Large intestine (tissue), 3 donors: ENCODE data around the gene RMND1. TPM values are rescaled to one million over a fixed set of nuclear protein-coding genes. Genes with fewer than 3 reads are reported as not detected.
A peak's percentile ranks its signal among the peaks of the same experiment; 100 is the strongest.

Experiments
- DNase-seq, 2 donors: peaks; one replicate each; pipeline versions ENCODE4 v3.0.0 to v3.0.0-alpha.2; 2013
- H3K27ac ChIP-seq: one replicate; pipeline ENCODE4 v1.5.1; 2013; ENCODE audit warnings: low read length
- H3K27me3 ChIP-seq: 2 replicates; pipeline ENCODE4 v1.6.1; 2013; ENCODE audit warnings: low read length; ENCODE audit not compliant: control insufficient read depth, insufficient read depth
- H3K36me3 ChIP-seq: 2 replicates; pipeline ENCODE4 v1.6.1; 2013; ENCODE audit warnings: low read length; ENCODE audit not compliant: control insufficient read depth, insufficient read depth
- H3K4me1 ChIP-seq: one replicate; pipeline ENCODE4 v1.6.1; 2013; ENCODE audit warnings: low read length; ENCODE audit not compliant: control insufficient read depth, insufficient read depth
- H3K4me3 ChIP-seq: one replicate; pipeline ENCODE4 v1.5.1; 2013; ENCODE audit warnings: low read length
- H3K9me3 ChIP-seq: one replicate; pipeline ENCODE4 v1.6.1; 2013; ENCODE audit warnings: mild to moderate bottlenecking, low read depth, low read length, moderate library complexity; ENCODE audit not compliant: control insufficient read depth
- WGBS: methylation state at CpG from one replicate; pipeline ENCODE4 v1.1.5; 2013; ENCODE audit warnings: low lambda C conversion rate; ENCODE audit not compliant: insufficient coverage; 5-methylcytosine and 5-hydroxymethylcytosine counted together
- polyA plus RNA-seq: library from polyadenylated mRNA; unstranded; fragments of 120-200 nt; gene quantifications from one replicate; pipeline ENCODE4 v1.2.1, GENCODE V29; 2013

The RMND1 gene
- polyA plus RNA-seq, 1 donor, result 41.2 TPM

GRCh38 chr6:151402228-151402627 is 49.7 kb downstream of the RMND1 start:
- no peaks in the 10 kb centered on the region for H3K4me1 ChIP-seq
- no peak for DNase-seq
- H3K27ac ChIP-seq, result no peak overlapping the region
- H3K27me3 ChIP-seq, result no peaks in the 10 kb centered on the region
- peaks cover 29% of the 10 kb centered on the region for H3K36me3 ChIP-seq
- no peaks in the 10 kb centered on the region for H3K9me3 ChIP-seq
- H3K4me3 ChIP-seq, result no peak overlapping the region
- no CpG with 5 or more reads among the region's 1 CpG for WGBS

DNA sequence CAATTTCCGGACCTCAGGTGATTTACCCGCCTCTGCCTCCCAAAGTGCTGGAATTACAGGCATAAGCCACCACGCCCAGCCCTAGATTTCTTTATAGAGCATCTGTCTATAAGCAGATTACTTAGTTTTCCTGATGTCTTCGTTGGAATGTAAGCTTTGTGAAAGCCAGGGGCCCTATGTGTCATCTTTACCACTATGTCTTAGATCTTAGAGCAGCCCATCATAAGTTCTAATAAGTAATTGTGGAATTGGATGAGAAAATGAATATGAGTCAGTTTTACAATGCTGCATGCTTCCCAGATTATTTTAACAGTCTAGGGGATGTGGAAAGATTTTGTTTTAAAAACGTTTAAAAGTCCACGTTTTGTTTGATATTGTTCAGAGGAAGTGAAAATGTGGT is 51.5 kb downstream of the RMND1 start:
- Histone ChIP-seq H3K36me3 (peaks cover 25% of the 10 kb centered on the region), H3K27ac (no peak overlapping the region), H3K4me1 (peaks cover under 1% of the 10 kb centered on the region), H3K9me3 (no peaks in the 10 kb centered on the region), H3K27me3 (no peaks in the 10 kb centered on the region), H3K4me3 (no peak overlapping the region)
- DNase-seq, result no peak
- 61% methylated on average over 3 of the region's 6 CpGs for WGBS

GRCh38 chr6:151399679-151400078 is 52.2 kb downstream of the RMND1 start:
- Histone ChIP-seq H3K36me3 (peaks cover 18% of the 10 kb centered on the region), H3K27me3 (no peaks in the 10 kb centered on the region), H3K27ac (no peak overlapping the region), H3K4me3 (no peak overlapping the region), H3K9me3 (no peaks in the 10 kb centered on the region), H3K4me1 (peaks cover 4% of the 10 kb centered on the region)
- DNase-seq, result no peak
- 70% methylated on average over 2 of the region's 3 CpGs for WGBS

- no peaks in the 10 kb centered on the region for H3K27me3 ChIP-seq
- DNase-seq, result no peak
- H3K27ac ChIP-seq, result peak overlapping the region; percentile 91
- 67% methylated on average over 1 of the region's 4 CpGs for WGBS
- H3K4me1 ChIP-seq, result peaks cover 31% of the 10 kb centered on the region
- no peak overlapping the region for H3K4me3 ChIP-seq
- no peaks in the 10 kb centered on the region for H3K9me3 ChIP-seq
- H3K36me3 ChIP-seq, result peaks cover 5% of the 10 kb centered on the region
Observed at GRCh38 chr6:151393410-151393809, 58.5 kb downstream of the RMND1 start.

DNA sequence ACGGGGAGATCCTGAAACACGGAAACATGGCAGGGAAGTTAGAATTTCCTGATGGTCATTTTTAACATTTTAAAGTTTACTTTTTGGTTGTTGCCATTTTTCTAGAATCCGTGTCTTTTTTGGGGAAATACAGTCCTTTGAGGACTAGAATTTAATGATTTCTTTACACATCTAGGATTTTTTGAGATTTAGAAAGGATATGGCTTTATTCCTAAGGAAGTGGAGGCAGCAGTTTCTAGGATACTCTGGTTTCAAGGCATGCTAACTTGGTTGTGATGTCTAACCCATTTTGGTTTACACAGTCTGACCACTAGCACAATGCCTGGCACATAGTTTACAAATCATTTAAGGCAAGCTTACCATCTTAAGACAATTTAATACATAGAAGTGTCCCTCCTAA is 59.5 kb downstream of the RMND1 start:
- Histone ChIP-seq H3K4me3 (peak overlapping the region; percentile 66), H3K36me3 (no peaks in the 10 kb centered on the region), H3K27ac (peak overlapping the region; percentile 91), H3K9me3 (no peaks in the 10 kb centered on the region), H3K4me1 (peaks cover 31% of the 10 kb centered on the region), H3K27me3 (no peaks in the 10 kb centered on the region)
- WGBS, result 0% methylated on average over 1 of the region's 3 CpGs
- no peak for DNase-seq

GRCh38 chr6:151391471-151392413 is 60.2 kb downstream of the RMND1 start, which contains the start of gene ZBTB2:
TSS of gene ZBTB2 (minus strand) at chr6:151391559. CDS start at chr6:151373637, 17,922 bp downstream.
- WGBS, result no CpG with 5 or more reads among the region's 57 CpGs
- Histone ChIP-seq H3K27me3 (no peaks in the 10 kb centered on the region), H3K36me3 (peaks cover 3% of the 10 kb centered on the region), H3K27ac (peak within 1 kb of the TSS; percentile 91), H3K4me1 (peaks cover 31% of the 10 kb centered on the region), H3K4me3 (peak within 1 kb of the TSS; percentile 66), H3K9me3 (no peaks in the 10 kb centered on the region)
- DNase-seq, result peak; percentile 54 to 83

DNA sequence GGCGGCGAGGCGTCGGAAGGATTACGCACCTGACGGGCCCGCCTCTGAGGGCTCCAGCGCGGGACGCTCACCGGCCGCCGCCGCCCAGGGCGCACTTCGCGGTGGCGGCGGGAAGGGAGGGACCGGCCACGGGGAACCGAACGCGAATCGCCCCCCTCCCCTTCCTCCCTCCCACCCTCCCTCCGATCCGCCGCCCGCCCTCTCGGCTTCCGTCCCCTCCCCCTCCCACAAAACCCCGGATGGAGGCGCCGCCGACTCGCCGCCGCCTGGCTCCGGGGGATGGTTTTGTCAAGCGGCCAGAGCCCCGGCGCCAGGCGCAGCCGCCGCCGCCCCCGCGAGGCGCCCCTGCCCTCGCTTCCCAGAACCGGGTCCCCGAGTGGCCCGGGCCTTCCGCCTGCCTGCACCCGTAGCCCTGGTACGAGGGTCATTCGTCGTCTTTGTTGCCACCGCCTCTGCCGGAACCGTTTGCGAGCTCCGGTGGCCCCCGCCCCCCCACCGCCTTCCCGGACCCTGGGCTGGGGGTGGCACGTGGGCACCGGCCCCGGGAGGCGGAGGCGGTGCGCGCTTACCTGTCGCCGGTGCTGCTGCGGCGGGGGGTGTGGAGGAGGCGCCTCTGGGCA is 61.0 kb downstream of the RMND1 start:
- peak; percentile 56 to 79 for DNase-seq
- peaks cover 31% of the 10 kb centered on the region for H3K4me1 ChIP-seq
- H3K4me3 ChIP-seq, result peak overlapping the region; percentile 66
- peaks cover 3% of the 10 kb centered on the region for H3K36me3 ChIP-seq
- WGBS, result no CpG with 5 or more reads among the region's 78 CpGs
- no peaks in the 10 kb centered on the region for H3K9me3 ChIP-seq
- H3K27me3 ChIP-seq, result no peaks in the 10 kb centered on the region
- H3K27ac ChIP-seq, result peak overlapping the region; percentile 91

DNA sequence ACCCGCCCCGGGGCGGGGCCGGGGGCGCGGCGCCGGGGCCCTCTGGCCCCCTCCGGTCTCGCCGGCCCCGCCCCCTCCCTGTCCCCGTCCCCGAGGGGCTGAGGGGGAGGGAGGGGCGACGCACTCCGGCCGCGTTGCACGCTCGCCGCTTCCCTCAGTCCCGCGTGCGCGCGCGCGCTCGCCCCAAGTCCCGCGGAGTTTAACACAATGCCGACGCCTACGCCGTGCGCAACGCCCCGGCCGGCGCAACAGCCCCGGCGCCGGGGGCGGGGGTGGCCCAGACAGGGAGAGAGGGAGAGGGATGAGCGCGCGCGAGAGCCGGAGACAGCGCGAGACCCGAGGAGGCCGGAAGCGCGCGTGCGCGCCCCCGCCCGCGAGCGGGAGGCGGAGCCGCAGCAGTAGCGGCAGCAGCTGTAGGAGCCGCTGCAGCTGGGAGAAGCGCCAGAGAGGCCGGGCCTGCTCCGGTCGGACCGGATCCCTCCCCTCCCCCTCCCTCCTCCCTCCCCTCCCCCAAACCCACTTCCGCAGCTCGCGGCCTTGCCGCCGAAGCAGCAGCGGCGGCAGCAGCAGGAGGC is 61.6 kb downstream of the RMND1 start:
- DNase-seq, result peak; percentile 100
- H3K9me3 ChIP-seq, result no peaks in the 10 kb centered on the region
- peak overlapping the region; percentile 91 for H3K27ac ChIP-seq
- peak overlapping the region; percentile 66 for H3K4me3 ChIP-seq
- H3K27me3 ChIP-seq, result no peaks in the 10 kb centered on the region
- no CpG with 5 or more reads among the region's 79 CpGs for WGBS
- H3K4me1 ChIP-seq, result peaks cover 29% of the 10 kb centered on the region
- H3K36me3 ChIP-seq, result peaks cover 3% of the 10 kb centered on the region

DNA sequence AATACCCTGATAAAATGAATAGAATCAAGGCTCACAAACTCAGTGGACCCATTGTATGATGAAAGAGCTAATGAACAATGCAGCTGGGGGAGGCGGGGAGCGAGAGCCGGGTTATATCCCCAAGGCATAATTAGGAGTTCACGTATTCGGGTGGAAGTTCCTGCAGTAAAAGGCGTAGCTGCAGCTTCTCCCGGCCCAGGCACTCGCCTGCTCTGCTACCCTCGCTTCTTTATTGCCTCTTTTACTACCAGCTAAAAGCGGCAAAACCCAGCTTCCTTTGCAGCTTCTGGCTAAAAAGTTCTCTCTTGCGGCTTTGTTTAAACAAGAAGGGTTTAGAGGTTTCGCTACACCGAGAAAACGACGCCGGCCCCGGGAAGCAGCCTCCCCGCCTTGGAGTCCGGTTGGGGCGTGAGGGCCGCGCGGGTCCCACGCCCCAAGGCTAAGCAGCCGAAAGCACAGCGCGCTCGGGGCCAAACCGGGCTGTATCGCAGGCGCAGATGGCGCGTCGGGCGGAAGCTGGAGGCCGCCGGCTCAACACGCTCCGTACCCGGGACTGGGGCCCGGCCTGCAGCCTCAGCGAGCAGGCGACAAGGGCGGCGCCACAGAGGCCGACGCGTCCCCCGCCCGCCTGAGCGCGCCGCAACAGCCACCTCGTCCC is 62.2 kb downstream of the RMND1 start:
- Histone ChIP-seq H3K36me3 (peaks cover 3% of the 10 kb centered on the region), H3K27ac (peak overlapping the region; percentile 100), H3K4me1 (peaks cover 27% of the 10 kb centered on the region), H3K27me3 (no peaks in the 10 kb centered on the region), H3K4me3 (peak overlapping the region; percentile 95), H3K9me3 (no peaks in the 10 kb centered on the region)
- WGBS, result no CpG with 5 or more reads among the region's 54 CpGs
- peak in 1 of 2 donors; percentile 55 for DNase-seq
